Lower lobe of right lung (tissue), 2 donors: ENCODE data around the gene PLA2G4D. TPM values are rescaled to one million over a fixed set of nuclear protein-coding genes. Genes with fewer than 3 reads are reported as not detected.

ENCODE experiments used
- ATAC-seq, 2 donors: fragments of 200-7000 bp; cut with Tn5 transposase; one replicate each; pipeline ENCODE4 v1.9.1; 2020 to 2022; ENCODE audit warnings: mild to moderate bottlenecking in 2 of 2, moderate library complexity in 2 of 2
- DNase-seq: peaks from one replicate; pipeline ENCODE4 v3.0.0-alpha.2; 2020
- H3K27ac ChIP-seq: fragments of 200-600 bp; one replicate; pipeline ENCODE4 v1.8.0; 2022
- H3K27me3 ChIP-seq: fragments of 200-600 bp; one replicate; pipeline ENCODE4 v1.8.0; 2022; ENCODE audit warnings: low read depth
- H3K36me3 ChIP-seq: fragments of 200-600 bp; one replicate; pipeline ENCODE4 v1.8.0; 2022; ENCODE audit warnings: mild to moderate bottlenecking
- H3K4me1 ChIP-seq: fragments of 200-600 bp; one replicate; pipeline ENCODE4 v1.8.0; 2022
- H3K4me3 ChIP-seq: fragments of 200-600 bp; one replicate; pipeline ENCODE4 v1.8.0; 2022; ENCODE audit warnings: mild to moderate bottlenecking
- H3K9me3 ChIP-seq: fragments of 200-600 bp; one replicate; pipeline ENCODE4 v1.8.0; 2022
- intact Hi-C: fragments of 100-400 bp; cut with DNase I; formaldehyde crosslinking; loops from one replicate; pipeline ENCODE4 v1.11.0; 2022
- total RNA-seq: library from RNA; stranded (reverse); fragmentation: NEBNext Ultra II Directional; extraction: Animal tissue kit (Norgen Biotek cat#: 25700); gene quantifications from one replicate; pipeline ENCODE4 v1.2.1, GENCODE V29; 2021
- TF ChIP-seq, protein P1 (sequence below): fragments of 200-600 bp; IDR thresholded peaks from one replicate; pipeline ENCODE4 v1.8.0; 2022; ENCODE audit warnings: antibody characterized with exemption, mild to moderate bottlenecking
- donor health status: DM: no; HTN: yes; CAD: no; lungs with severe emphysema.

Gene PLA2G4D
- total RNA-seq, 1 donor from 2014 or later, result not detected

- H3K27ac ChIP-seq, result no peak overlapping the region
- intact Hi-C loops, result no loop called here
- DNase-seq (no peak), ATAC-seq (no peak)
- H3K4me1 ChIP-seq, result peaks cover 8% of the 10 kb centered on the region
- H3K27me3 ChIP-seq, result no peaks in the 10 kb centered on the region
- H3K9me3 ChIP-seq, result no peaks in the 10 kb centered on the region
- no peak overlapping the region for H3K4me3 ChIP-seq
- no peaks in the 10 kb centered on the region for H3K36me3 ChIP-seq
- TF ChIP-seq, protein P1, sequence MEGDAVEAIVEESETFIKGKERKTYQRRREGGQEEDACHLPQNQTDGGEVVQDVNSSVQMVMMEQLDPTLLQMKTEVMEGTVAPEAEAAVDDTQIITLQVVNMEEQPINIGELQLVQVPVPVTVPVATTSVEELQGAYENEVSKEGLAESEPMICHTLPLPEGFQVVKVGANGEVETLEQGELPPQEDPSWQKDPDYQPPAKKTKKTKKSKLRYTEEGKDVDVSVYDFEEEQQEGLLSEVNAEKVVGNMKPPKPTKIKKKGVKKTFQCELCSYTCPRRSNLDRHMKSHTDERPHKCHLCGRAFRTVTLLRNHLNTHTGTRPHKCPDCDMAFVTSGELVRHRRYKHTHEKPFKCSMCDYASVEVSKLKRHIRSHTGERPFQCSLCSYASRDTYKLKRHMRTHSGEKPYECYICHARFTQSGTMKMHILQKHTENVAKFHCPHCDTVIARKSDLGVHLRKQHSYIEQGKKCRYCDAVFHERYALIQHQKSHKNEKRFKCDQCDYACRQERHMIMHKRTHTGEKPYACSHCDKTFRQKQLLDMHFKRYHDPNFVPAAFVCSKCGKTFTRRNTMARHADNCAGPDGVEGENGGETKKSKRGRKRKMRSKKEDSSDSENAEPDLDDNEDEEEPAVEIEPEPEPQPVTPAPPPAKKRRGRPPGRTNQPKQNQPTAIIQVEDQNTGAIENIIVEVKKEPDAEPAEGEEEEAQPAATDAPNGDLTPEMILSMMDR, result no peak
Observed at GRCh38 chr15:42111924-42112323, 17.6 kb upstream of the PLA2G4D start.

DNA sequence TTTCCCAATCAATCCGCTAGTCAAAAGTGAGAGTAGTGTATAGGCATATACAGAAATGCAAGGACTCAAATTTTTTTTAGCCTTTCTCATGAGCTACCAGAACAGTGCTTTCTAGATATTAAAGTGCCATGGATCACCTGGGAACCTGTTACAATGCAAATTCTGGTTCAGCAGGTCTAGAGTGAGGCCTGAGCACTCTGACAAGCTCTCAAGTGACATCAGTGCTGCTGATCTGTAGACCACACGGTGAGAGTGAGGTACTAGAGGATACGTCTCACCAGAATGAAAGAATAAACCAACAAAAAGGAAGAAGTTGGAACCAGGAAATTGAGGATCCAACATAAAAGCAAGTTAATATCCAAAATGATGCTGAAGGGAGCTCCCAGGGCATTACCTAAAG is 16.0 kb upstream of the PLA2G4D start:
- Histone ChIP-seq H3K4me1 (peaks cover 19% of the 10 kb centered on the region), H3K36me3 (no peaks in the 10 kb centered on the region), H3K9me3 (no peaks in the 10 kb centered on the region), H3K4me3 (no peak overlapping the region), H3K27me3 (no peaks in the 10 kb centered on the region), H3K27ac (no peak overlapping the region)
- intact Hi-C loops, result no loop called here
- DNase-seq (no peak), ATAC-seq (peak in 1 of 2 donors; percentile 66)
- TF ChIP-seq, protein P1, result no peak

DNA sequence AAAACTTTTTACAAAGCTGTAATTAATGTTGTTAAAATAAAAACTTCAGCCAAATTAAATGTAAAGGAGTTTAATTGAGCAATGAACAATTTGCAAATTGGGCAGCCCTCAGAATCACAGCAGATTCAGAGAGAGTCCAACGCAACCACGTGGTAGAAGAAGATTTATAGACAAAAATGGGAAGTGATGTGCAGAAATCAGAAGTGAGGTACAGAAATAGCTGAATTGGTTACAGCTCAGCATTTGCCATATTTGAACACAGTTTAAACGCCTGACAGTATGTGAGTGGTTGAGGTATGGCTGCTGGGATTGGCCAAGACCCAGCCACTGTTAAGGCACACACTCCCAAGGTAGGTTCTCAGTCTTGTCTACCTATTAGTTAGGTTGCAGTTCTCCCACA is 14.4 kb upstream of the PLA2G4D start:
- ATAC-seq (no peak), DNase-seq (no peak)
- H3K27me3 ChIP-seq, result no peaks in the 10 kb centered on the region
- TF ChIP-seq, protein P1, result no peak
- H3K4me3 ChIP-seq, result no peak overlapping the region
- no peaks in the 10 kb centered on the region for H3K36me3 ChIP-seq
- H3K9me3 ChIP-seq, result no peaks in the 10 kb centered on the region
- no peak overlapping the region for H3K27ac ChIP-seq
- intact Hi-C loops, result no loop called here
- peaks cover 23% of the 10 kb centered on the region for H3K4me1 ChIP-seq

- DNase-seq, result no peak
Observed at GRCh38 chr15:42108189-42108588, 13.8 kb upstream of the PLA2G4D start.

DNA sequence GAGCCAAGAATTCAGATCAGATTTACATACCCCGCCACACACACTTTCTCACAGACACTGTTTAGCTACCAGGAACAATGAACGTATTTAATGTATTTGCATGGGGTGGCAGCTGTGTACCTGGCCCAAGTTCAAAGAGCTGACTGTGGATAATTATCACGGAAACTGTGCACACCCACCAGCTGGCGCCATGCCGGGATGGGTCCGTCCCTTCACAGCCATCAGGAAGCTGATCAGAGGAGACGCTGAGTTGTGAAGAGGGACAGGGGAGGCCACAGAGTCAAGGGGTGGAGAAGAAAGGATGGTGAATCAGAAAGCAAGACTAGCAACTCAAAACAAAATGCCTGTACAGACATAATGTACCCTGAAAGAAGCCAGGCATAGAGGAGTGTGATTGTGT is 13.1 kb upstream of the PLA2G4D start:
- H3K27ac ChIP-seq, result no peak overlapping the region
- TF ChIP-seq, protein P1, result no peak
- intact Hi-C loops, result no loop called here
- ATAC-seq, result no peak
- DNase-seq, result no peak
- H3K27me3 ChIP-seq, result no peaks in the 10 kb centered on the region
- no peaks in the 10 kb centered on the region for H3K36me3 ChIP-seq
- H3K9me3 ChIP-seq, result no peaks in the 10 kb centered on the region
- H3K4me3 ChIP-seq, result no peak overlapping the region
- H3K4me1 ChIP-seq, result peaks cover 23% of the 10 kb centered on the region

More at GRCh38 chr15:42108189-42108588, 13.8 kb upstream of the PLA2G4D start:
- intact Hi-C loops, result no loop called here
- Histone ChIP-seq H3K27ac (no peak overlapping the region), H3K4me1 (peaks cover 23% of the 10 kb centered on the region), H3K9me3 (no peaks in the 10 kb centered on the region), H3K27me3 (no peaks in the 10 kb centered on the region), H3K36me3 (no peaks in the 10 kb centered on the region), H3K4me3 (no peak overlapping the region)
- TF ChIP-seq, protein P1, result no peak
- ATAC-seq, result no peak

DNA sequence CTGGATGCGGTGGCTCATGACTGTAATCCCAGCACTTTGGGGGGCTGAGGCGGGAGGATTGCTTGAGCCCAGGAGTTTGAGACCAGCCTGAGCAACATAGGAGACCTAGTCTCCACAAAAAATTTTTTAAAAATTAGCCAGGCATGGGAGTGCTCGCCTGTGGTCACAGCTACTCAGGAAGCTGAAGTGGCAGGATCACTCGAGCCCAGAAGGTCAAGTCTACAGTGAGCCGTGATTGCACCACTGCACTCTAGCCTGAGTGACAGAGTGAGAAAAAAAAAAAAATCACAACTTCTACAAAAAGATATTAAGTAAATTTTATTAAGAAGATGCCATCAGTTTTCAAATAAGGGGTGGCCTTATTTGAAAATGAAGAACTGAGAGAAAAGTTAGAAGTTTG is 11.9 kb upstream of the PLA2G4D start:
- H3K27me3 ChIP-seq, result no peaks in the 10 kb centered on the region
- DNase-seq (peak; percentile 76), ATAC-seq (peak; percentile 84 to 92)
- TF ChIP-seq, protein P1, result no peak
- intact Hi-C loops, result no loop called here
- peaks cover 23% of the 10 kb centered on the region for H3K4me1 ChIP-seq
- peak overlapping the region; percentile 22 for H3K27ac ChIP-seq
- H3K4me3 ChIP-seq, result no peak overlapping the region
- H3K36me3 ChIP-seq, result no peaks in the 10 kb centered on the region
- H3K9me3 ChIP-seq, result no peaks in the 10 kb centered on the region
